GM12892 (cell line): ENCODE results near the gene KPNB1.

ENCODE experiments used
- DNase-seq: peaks from one replicate; pipeline ENCODE4 v3.0.0; 2011; ENCODE audit not compliant: insufficient read length
- FAIRE-seq: peaks from 2 replicates; lab custom pipeline; 2011; peaks lifted over from hg19 to GRCh38; lab: Jason Lieb, UNC
- POLR2A ChIP-seq: IDR thresholded peaks from 2 replicates; pipeline ENCODE4 v1.6.1; 2011; ENCODE audit warnings: low read depth, low read length, control low read depth
- POLR2AphosphoS5 ChIP-seq: IDR thresholded peaks from 2 replicates; pipeline ENCODE4 v1.6.1; 2011; ENCODE audit warnings: low read depth, low read length, control low read depth
- TAF1 ChIP-seq: IDR thresholded peaks from 2 replicates; pipeline ENCODE4 v1.6.1; 2011; ENCODE audit warnings: low read depth, mild to moderate bottlenecking, control low read depth, low read length, borderline replicate concordance

The KPNB1 gene

DNA sequence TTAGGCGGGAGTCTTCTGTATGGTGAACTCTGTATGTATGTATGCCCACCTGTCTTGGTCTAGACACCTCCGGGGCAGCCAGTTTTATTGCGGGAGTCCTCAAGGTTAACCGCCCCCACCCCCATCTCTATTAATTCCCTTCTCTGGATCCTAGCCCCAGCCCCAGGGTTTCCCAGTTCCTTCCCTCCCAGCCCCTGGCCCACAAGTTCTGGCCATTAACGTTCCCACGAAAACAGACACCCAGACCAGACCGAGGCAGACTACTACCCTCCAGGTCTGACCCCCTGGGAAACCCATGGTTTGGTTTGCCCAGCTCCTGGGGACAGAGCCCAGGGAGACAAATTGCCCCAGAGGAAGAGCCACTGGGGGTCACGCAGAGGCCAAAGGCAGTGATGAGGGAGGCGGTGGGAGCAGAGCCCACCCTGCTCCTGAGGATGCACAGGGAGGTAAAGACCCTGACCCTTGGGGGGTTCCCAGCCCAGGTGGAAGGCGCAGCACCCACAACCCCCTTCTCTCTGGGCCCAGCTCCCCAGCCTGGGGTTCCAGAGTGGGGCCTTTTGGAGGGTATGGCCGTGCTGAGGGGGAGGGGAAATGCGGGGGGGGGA, 52.8 kb downstream of the KPNB1 start:
- FAIRE-seq (no peak), DNase-seq (no peak)
- TF ChIP-seq POLR2AphosphoS5 (no peak), TAF1 (no peak), POLR2A (no peak)

DNA sequence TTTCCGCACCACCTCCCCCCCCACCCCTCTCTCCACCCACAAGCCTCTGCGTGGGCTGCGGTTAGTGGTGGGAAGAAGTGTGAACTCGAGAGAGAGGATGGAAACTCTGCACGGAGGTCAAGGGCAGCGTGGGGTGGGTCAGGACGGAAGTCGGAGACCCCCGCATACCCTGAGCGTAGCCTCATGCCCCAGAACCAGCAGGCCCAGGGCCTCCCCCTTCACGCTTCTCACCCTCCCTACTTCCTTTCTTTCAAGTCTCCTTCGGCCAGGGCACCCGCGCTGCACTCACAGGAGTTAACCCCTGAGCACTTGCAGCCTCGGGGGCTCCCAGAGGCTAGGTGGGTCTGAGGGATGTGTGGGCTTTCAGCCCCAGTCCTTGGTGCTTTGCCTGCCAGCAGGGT, 53.5 kb downstream of the KPNB1 start:
- DNase-seq (no peak), FAIRE-seq (no peak)
- TF ChIP-seq POLR2A (no peak), POLR2AphosphoS5 (no peak), TAF1 (no peak)

DNA sequence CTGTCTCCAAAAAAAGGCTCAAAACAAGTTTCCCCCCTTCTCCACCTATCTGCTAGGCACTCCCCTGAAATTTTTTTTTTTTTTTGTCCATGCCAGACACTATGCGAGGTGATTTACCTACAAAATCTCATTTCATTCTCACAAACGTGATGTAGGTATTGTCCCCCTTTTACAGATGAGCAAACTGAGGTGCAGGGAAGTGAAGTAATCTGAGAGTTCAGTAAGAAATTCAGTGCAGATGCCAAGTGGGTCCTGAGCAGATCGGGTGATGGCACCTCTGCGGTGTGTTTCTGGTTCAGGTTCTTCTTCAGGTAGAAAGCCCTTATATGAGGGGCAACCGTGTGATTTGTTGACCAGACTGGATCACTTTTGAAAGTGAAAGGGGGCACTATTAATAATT, 54.0 kb downstream of the KPNB1 start:
- no peak for TF ChIP-seq POLR2A
- DNase-seq = no peak
- FAIRE-seq = peak; percentile 50

DNA sequence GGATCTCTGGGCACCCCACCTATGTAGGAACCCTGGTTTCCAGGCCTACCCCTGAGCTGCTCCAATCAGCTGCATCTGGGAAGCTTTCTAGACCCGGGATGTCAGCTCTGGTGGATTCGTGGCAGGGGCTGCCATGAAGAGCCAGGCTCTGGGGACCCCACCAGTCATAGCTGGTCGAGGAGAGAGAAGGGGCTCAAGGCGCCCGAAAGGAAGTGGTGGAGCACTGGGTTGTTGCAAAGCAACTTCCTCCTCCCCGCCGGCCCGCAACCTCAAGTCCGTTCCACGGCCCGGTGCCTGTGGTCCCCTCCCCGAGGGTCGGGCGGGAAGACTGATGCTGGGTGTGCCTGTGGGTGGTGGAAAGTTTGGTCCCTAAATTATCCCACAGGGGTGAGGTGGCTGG, 54.4 kb downstream of the KPNB1 start:
- FAIRE-seq = peak; percentile 27
- no peak for DNase-seq
- TF ChIP-seq TAF1 (no peak), POLR2A (no peak), POLR2AphosphoS5 (no peak)

DNA sequence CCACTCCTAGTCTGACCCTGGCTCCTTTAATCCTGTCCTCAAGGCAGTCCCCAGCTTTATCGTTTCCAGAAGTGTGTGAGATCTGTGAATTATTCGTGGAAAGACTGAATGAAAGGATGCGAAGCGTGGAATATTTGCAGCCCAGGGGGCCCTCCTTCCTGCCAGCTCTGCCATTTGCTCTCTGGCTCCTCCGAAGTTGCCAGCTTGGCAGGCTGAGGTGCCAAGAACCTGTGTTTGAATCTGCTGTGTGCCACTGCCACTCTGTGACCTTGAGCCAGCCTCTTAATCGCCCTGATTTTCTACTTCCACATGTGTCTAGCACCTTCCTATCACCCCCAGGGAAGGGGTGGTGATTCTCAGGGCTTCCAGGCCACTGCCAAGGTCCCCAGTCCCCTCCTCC, 55.0 kb downstream of the KPNB1 start:
- DNase-seq (no peak), FAIRE-seq (no peak)
- TF ChIP-seq POLR2AphosphoS5 (no peak), TAF1 (no peak), POLR2A (no peak)

DNA sequence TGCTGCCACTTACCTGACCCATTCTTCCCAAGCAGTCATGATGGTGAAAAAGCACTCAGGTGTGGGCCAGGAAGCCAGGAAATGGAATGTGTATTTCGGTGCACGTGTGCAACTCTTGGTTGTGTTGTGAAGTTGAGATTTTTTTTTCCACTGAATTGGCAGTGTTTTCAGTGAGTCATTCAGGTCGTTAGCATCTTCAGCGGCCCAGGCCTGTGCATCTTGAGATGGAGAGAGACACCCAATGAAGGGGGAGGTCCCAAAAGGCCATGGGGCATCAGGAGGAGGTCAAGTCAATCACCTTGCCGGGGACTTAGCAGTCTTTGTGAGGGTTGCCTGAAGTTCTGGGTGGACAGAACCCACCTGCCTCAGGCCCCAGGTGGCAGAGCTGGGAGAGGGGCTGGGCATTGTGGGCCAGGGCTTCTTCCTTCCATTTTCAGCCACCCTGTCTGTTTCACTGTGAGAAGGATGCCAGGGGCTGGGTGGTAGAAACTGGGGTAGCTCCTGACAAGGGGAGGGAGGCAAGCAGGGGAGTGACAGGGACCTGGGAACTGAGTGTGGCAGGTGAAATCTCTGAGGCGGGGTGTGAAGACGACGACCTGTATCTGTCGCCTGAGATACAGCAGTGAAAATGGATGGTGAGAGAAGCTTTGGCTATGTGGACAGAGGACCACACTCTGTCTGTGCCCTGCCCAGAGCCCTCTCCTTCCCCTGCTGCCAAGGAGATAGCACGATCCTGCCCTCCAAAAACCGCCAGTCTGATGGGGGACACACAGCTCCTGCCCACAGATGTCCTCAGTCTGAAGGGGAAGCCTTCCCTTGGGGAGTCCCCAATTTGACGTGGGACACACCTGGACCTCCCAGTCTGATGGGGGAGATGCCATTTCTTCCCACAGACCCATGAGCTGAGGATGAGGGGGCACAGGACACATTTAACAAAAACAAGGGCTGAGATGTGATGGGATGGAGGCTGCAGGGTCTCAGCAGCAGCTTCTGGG, 56.1 kb downstream of the KPNB1 start:
- FAIRE-seq = no peak
- TF ChIP-seq POLR2A (no peak), TAF1 (no peak), POLR2AphosphoS5 (no peak)
- DNase-seq = no peak

DNA sequence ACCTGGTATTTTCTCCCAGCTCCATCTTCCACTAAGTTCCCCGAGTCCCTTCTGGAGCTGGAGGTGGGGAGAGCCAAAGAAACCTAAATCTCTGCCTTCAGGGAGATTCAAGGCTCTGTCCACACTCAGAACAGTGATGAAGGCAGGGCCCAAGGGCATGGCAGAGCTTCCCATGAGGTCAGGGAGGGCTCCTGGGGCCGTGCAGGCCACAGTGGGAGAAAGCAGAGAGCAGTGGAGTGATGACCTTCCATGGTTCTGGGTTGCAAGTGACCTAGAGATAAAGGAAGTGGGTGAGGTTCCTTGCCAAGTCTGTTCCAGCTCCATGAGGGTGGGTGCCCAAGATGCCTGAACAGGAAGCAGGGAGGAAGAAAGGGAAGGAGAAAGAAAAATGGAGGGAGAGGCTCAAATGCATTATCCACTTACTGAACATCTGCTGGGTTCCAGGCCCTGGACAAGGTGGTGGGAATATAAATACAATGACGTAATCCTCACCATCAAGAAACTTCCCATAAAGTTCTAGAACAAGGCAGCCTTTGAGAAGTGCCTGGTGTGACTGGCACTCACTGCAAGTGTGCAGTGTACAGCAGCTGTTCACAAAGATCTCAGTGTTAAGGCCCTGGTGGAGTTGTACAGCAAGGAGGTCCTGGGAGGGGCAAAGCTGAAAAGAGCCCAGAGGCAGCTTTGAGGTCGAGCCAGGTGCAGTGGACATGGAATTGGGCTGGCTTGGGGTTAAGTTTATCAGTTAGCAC, 57.5 kb downstream of the KPNB1 start:
- DNase-seq (no peak), FAIRE-seq (no peak)
- TF ChIP-seq TAF1 (no peak), POLR2A (no peak), POLR2AphosphoS5 (no peak)

DNA sequence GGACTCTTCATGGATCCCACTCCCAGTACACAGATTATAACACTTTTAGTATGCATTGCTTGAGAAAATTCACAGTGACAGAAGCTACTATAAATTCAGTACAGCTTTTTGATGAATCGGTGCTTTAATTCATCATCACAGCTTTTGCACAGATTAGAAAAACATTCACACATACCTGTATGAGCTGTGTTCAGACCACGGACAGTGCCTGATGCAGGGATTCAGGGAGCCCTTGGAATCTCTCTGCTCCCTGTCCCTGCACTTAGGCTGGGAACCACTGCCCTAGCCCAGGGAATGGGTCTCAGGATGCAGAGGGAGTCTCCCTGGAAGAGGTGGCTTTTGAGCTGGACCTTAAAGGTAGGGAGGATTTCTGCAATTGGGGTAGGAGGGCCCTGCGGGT, 58.2 kb downstream of the KPNB1 start:
- FAIRE-seq (no peak), DNase-seq (no peak)
- no peak for TF ChIP-seq POLR2A
- no peak for TF ChIP-seq TAF1
- TF ChIP-seq POLR2AphosphoS5 = no peak

DNA sequence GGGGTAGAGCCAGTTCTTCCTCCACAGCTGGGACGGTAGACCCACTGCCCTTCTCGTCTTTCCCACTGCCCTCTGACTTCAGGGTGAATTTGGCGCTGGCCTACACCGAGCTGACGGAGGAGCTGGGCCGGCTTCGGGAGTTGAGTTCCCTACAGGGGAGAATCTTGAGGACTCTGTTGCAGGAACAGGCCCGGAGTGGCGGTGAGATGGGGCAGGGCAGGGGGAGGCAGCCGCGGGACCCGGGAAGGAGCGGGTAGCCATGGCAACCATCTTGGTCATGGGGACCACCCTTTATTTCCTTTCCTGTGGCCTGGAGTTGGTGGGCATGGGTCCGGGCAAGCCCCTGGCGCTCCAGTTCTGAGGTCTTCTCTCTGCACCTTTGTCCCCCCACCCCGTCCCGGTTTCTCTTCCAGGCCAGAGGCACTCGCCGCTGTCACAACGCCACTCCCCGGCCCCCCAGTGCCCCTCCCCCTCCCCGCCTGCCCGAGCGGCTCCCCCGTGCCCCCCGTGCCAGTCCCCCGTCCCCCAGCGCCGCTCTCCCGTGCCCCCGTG, 58.7 kb downstream of the KPNB1 start:
- DNase-seq (no peak), FAIRE-seq (no peak)

DNA sequence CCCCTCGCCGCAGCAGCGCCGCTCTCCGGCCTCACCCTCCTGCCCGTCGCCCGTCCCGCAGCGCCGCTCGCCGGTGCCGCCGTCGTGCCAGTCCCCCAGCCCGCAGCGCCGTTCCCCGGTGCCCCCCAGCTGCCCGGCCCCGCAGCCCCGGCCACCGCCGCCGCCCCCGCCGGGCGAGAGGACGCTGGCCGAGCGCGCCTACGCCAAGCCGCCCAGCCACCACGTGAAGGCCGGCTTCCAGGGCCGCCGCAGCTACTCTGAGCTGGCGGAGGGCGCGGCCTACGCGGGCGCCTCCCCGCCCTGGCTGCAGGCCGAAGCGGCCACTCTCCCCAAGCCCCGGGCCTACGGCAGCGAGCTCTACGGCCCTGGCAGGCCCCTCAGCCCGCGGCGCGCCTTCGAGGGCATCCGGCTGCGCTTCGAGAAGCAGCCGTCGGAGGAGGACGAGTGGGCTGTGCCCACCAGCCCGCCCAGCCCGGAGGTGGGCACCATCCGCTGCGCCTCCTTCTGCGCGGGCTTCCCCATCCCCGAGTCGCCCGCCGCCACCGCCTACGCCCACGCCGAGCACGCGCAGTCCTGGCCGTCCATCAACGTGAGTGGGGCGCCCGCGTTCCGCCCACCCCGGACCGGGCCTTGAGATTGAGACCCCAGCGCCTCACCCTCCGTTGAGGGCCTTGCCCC, 59.3 kb downstream of the KPNB1 start:
- no peak for FAIRE-seq
- no peak for DNase-seq
- TF ChIP-seq TAF1 = no peak
- TF ChIP-seq POLR2AphosphoS5 = no peak

More for the DNA sequence above, 58.7 kb downstream of the KPNB1 start:
- no peak for TF ChIP-seq POLR2AphosphoS5
- no peak for TF ChIP-seq TAF1
- no peak for TF ChIP-seq POLR2A
